NCI-H2227 (cell line): Measurements from ENCODE around the gene SPIN1.

Experiments
- DNase-seq: peaks from one replicate; lab custom pipeline; 2025; ENCODE audit not compliant: unreplicated experiment; lab: John Stamatoyannopoulos, UW

Gene SPIN1

GRCh38 chr9:88387552-88388202, 567 bp upstream of the SPIN1 start:
- peak; percentile 32 for DNase-seq

DNA sequence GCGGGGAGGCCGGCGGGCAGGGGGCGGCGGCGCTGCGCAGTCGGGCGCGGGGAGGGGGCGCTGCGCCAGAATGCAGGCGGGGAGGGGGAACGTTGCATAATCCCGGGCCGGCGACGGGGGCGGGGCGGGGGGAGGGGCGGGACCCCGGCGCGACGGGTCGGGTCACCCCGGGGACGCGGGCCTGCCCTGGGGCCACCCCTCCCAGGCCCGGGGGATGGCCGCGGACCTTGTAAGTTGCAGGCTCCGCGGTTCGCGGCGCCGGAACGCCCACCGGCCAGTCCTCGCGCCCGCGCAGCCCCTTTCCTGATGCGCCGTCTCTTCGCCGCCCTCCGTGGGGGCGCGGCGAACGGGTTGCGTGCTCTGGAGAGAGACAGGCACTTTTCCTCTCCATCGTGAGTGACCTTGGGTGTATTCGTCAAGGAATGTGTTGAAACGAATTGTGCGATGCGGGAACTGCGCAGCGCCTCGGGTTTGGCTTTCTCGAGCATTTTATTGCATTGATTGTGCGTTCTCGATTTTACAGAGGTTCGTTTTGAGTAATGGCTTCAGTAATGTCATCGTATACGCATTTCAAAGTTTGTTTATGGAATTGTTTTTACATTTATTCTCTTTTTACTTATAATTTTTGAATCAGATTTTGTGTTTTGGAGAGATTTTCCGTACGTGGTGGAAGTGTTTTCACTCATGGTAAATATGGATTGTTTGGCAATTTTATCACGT, 802 bp downstream of the SPIN1 start:
- DNase-seq: peak; percentile 81

DNA sequence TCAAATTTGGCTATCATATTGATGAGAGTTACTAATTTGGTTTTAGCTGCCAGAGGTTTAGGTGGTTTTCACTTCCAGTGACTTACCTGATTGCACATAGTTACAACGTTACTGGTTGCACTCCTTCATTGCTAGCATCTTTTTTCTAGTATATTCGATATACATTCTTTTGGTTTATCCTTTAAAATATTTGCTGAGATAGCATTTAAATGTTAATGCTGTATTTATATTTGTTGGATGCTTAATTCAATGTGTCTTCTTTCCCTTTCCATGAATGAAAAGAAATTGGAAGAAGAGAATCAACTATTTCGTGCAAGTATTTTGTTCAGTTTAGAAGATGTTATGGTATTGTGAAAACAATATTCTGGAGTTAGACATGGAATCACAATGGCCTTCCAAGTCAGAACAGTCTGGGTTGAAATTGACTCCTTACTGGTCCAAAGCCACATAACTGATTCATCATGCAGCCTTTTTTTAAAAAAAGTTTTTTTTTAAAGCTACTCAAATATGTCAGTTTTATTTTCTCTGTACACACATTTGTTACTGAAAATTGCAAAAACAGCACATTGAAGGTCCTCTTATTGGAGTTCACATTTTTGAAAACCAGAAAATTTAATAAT, 2.2 kb downstream of the SPIN1 start:
- DNase-seq: no peak

- DNase-seq: no peak
Observed at GRCh38 chr9:88391236-88391635, 3.0 kb downstream of the SPIN1 start.

DNA sequence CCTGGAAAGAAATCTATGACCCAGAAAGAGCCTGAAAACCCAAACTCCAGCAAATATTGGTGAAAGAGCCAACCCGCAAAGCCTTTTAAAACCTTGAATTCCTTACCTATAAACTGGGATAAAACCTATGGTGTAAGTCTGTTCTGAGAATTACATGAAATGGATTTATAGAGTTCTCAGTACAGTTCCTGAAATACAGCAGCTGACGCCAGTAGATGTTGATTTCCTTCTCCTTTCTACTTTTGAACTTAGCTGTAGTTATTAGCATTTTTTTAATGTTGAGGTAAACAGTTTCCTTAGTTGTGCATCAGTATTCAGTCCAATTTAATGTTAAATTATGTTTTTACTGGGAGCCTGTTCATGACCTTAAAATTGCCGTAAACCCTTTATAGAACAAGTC, 3.7 kb downstream of the SPIN1 start:
- DNase-seq: no peak

DNA sequence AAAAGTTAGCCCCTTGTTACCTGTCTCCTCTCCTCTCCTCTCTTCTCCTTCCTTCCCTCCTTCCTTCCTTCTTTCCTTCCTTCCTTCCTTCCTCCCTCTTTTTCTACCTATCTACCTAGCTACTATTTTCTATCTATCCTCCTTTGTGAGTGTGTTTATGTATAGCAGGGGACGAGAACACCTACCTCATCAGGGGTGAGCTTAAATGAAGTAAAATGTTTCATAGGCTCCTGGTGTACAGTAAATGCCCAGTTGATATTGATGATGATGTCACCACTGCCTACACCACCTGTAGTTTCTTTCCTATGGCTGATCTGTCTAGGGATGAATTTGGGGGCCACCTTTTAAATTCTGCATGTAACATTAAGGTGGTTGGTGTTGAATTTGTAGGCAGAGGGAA, 4.3 kb downstream of the SPIN1 start:
- no peak for DNase-seq

GRCh38 chr9:88396836-88397577, 8.8 kb downstream of the SPIN1 start:
- no peak for DNase-seq

DNA sequence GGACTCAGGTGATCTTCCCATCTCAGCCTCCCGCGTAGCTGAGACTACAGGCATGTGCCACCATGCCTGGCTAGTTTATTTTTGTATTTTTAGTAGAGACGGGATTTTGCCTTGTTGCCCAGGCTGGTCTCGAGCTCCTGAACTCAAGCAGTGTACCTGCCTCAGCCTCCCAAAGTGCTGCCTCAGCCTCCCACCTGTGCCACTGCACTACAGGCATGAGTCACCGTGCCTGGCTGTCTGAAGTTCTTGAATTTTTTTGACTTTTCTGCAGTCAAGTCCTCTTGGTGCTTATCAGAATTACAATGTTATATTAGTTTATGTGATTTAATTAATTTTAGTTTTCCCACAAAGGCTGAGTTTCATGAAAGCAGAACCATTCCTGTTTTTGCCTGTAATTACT, 9.8 kb downstream of the SPIN1 start:
- no peak for DNase-seq

DNA sequence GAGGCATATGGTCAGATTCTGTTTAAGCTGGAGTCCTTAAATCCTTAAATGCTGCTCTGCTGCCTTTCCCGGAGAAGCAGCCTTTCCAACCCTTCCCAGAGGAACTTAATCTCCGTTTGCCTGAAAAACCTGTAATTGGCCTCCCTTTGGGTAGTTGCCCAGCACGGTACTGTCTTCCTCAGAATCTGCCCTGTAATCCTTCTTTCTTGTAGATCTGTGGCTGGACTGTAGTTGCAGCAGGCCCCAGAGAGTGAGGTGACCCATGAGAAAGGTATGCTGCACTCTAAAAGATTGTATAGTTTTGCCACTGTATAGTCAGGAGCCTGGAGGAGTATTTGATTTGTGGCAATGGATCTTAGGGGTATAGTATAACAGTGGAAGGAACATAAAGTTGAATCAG, 11.7 kb downstream of the SPIN1 start:
- DNase-seq: no peak

DNA sequence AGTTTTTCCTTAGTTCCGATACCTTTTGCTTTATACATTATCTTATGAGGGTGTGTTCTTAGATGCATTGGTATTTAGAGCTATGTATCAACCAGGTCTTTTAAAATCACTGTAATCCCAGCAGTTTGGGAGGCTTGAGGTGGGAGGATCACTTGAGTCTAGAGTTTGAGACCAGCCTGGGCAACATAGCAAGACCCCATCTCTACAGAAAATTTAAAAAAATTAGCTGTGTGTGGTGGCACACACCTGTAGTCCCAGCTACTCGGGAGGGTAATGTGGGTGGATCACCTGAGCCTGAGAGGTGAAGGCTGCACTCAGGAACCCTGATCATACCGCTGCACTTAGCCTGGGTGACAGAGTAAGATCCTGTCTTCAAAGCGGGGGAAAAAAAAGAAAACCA, 15.1 kb downstream of the SPIN1 start:
- no peak for DNase-seq

GRCh38 chr9:88406051-88406450, 17.8 kb downstream of the SPIN1 start:
- no peak for DNase-seq

- no peak for DNase-seq
Observed at GRCh38 chr9:88411471-88411870, 23.2 kb downstream of the SPIN1 start.

GRCh38 chr9:88414298-88414697, 26.1 kb downstream of the SPIN1 start:
- no peak for DNase-seq

GRCh38 chr9:88418025-88418424, 29.8 kb downstream of the SPIN1 start:
- no peak for DNase-seq

- DNase-seq: no peak
Observed at GRCh38 chr9:88418715-88419540, 30.7 kb downstream of the SPIN1 start.

GRCh38 chr9:88420227-88420626, 32.0 kb downstream of the SPIN1 start:
- DNase-seq: no peak

- DNase-seq: no peak
Observed at GRCh38 chr9:88421348-88421747, 33.1 kb downstream of the SPIN1 start.

DNA sequence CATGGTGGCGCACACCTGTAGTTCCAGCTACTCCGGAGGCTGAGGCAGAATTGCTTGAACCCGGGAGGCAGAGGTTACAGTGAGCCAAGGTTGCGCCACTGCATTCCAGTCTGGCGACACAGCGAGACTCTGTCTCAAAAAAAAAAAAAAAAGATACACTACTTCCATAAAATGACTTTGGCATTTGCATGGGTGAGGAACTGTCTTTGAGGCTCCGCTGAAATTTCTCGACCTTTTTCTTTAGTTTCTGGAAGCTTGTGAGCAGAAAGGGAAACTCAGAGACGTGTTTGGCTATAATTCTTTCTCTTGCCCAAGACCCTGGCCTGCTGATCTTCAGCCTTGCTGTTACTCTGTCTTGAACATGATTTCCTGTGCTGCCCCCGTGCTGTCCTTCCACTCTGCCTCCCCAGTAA, 37.3 kb downstream of the SPIN1 start:
- DNase-seq: no peak

DNA sequence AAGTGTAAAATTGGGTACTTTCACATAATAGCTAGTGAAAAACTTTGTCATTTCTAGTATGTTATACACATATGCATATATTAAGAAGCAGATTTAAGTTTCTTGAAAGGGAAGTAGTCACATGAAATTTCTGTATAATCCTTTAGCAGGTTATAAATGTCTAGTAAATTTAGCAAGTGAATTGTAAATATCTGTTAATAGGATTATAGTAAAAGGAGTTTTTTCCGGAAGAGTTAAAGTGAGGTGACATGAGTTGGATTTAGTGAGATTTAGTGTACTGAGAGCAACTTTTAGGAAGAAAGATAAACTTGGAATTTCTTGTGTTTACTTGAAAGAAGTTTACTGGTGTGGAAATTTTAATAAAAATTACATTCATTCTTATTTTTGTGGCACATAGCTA, 38.4 kb downstream of the SPIN1 start:
- no peak for DNase-seq

- DNase-seq: no peak
Observed at GRCh38 chr9:88429595-88430430, 41.6 kb downstream of the SPIN1 start.
